HEK293 (cell line): ENCODE data around the gene CALCOCO2.
A peak's percentile ranks its signal among the peaks of the same experiment; 100 is the strongest.

Experiments
- BCL11B ChIP-seq: fragments of 450-650 bp; formaldehyde crosslinking; IDR thresholded peaks from 2 replicates; pipeline ENCODE4 v1.5.1; 2016; ENCODE audit warnings: low read depth, missing biosample characterization, missing genetic modification characterization
- FEZF1 ChIP-seq: fragments of 450-650 bp; formaldehyde crosslinking; IDR thresholded peaks from 2 replicates; pipeline ENCODE4 v1.5.1; 2016; ENCODE audit warnings: missing biosample characterization, missing genetic modification characterization
- GLIS2 ChIP-seq: fragments of 450-650 bp; formaldehyde crosslinking; IDR thresholded peaks from 2 replicates; pipeline ENCODE4 v1.5.1; 2016; ENCODE audit warnings: missing biosample characterization, missing genetic modification characterization
- KLF1 ChIP-seq: fragments of 450-650 bp; formaldehyde crosslinking; IDR thresholded peaks from 2 replicates; pipeline ENCODE4 v1.5.1; 2016; ENCODE audit warnings: missing biosample characterization, missing genetic modification characterization
- KLF16 ChIP-seq: fragments of 450-650 bp; formaldehyde crosslinking; IDR thresholded peaks from 2 replicates; pipeline ENCODE4 v1.5.1; 2017; ENCODE audit warnings: missing biosample characterization, missing genetic modification characterization
- KLF8 ChIP-seq: fragments of 450-650 bp; formaldehyde crosslinking; IDR thresholded peaks from 2 replicates; pipeline ENCODE4 v1.5.1; 2016; ENCODE audit warnings: missing biosample characterization, missing genetic modification characterization
- KLF9 ChIP-seq: fragments of 450-650 bp; formaldehyde crosslinking; IDR thresholded peaks from 2 replicates; pipeline ENCODE4 v1.5.1; 2016; ENCODE audit warnings: missing biosample characterization, missing genetic modification characterization, low read depth
- SP2 ChIP-seq: fragments of 450-650 bp; formaldehyde crosslinking; IDR thresholded peaks from 2 replicates; pipeline ENCODE4 v1.5.1; 2016; ENCODE audit warnings: missing biosample characterization, missing genetic modification characterization
- SP3 ChIP-seq: fragments of 450-650 bp; formaldehyde crosslinking; IDR thresholded peaks from 2 replicates; pipeline ENCODE4 v1.5.1; 2016; ENCODE audit warnings: missing biosample characterization, missing genetic modification characterization
- WT1 ChIP-seq: fragments of 450-650 bp; formaldehyde crosslinking; IDR thresholded peaks from 2 replicates; pipeline ENCODE4 v1.5.1; 2016; ENCODE audit warnings: missing biosample characterization, missing genetic modification characterization
- ZBTB11 ChIP-seq: fragments of 450-650 bp; formaldehyde crosslinking; conservative IDR thresholded peaks from 2 replicates; pipeline ENCODE4 v1.5.1; 2016; ENCODE audit warnings: low read depth, missing biosample characterization, missing genetic modification characterization
- ZBTB8A ChIP-seq: fragments of 450-650 bp; formaldehyde crosslinking; IDR thresholded peaks from 2 replicates; pipeline ENCODE4 v1.5.1; 2016; ENCODE audit warnings: missing biosample characterization, missing genetic modification characterization
- ZEB2 ChIP-seq: fragments of 450-650 bp; formaldehyde crosslinking; IDR thresholded peaks from 2 replicates; pipeline ENCODE4 v1.5.1; 2016; ENCODE audit warnings: missing biosample characterization, missing genetic modification characterization
- ZFHX2 ChIP-seq: fragments of 450-650 bp; formaldehyde crosslinking; conservative IDR thresholded peaks from 2 replicates; pipeline ENCODE4 v1.5.1; 2016; ENCODE audit warnings: missing biosample characterization, missing genetic modification characterization
- ZNF132 ChIP-seq: fragments of 450-650 bp; formaldehyde crosslinking; IDR thresholded peaks from 2 replicates; pipeline ENCODE4 v1.5.1; 2017; ENCODE audit warnings: missing biosample characterization, missing genetic modification characterization, borderline replicate concordance
- ZNF214 ChIP-seq: fragments of 450-650 bp; formaldehyde crosslinking; IDR thresholded peaks from 2 replicates; pipeline ENCODE4 v1.5.1; 2017; ENCODE audit warnings: missing biosample characterization, mild to moderate bottlenecking, missing genetic modification characterization, borderline replicate concordance
- ZNF26 ChIP-seq: fragments of 450-650 bp; formaldehyde crosslinking; IDR thresholded peaks from 2 replicates; pipeline ENCODE4 v1.5.1; 2016; ENCODE audit warnings: missing biosample characterization, missing genetic modification characterization
- ZNF341 ChIP-seq: fragments of 450-650 bp; formaldehyde crosslinking; IDR thresholded peaks from 2 replicates; pipeline ENCODE4; 2016; ENCODE audit warnings: low read depth, missing biosample characterization, missing genetic modification characterization
- ZNF398 ChIP-seq: fragments of 450-650 bp; formaldehyde crosslinking; IDR thresholded peaks from 2 replicates; pipeline ENCODE4 v1.5.1; 2017; ENCODE audit warnings: missing biosample characterization, missing genetic modification characterization
- ZNF521 ChIP-seq: fragments of 450-650 bp; formaldehyde crosslinking; IDR thresholded peaks from 2 replicates; pipeline ENCODE4 v1.5.1; 2017; ENCODE audit warnings: missing biosample characterization, mild to moderate bottlenecking, missing genetic modification characterization
- ZNF530 ChIP-seq: fragments of 450-650 bp; formaldehyde crosslinking; IDR thresholded peaks from 2 replicates; pipeline ENCODE4 v1.5.1; 2016; ENCODE audit warnings: low read depth, missing biosample characterization, missing genetic modification characterization
- ZNF76 ChIP-seq: fragments of 450-650 bp; formaldehyde crosslinking; IDR thresholded peaks from 2 replicates; pipeline ENCODE4; 2016; ENCODE audit warnings: low read depth, missing biosample characterization, missing genetic modification characterization, borderline replicate concordance
- ZNF768 ChIP-seq: fragments of 450-650 bp; formaldehyde crosslinking; IDR thresholded peaks from 2 replicates; pipeline ENCODE4 v1.5.1; 2018; ENCODE audit warnings: missing biosample characterization, mild to moderate bottlenecking, missing genetic modification characterization

The CALCOCO2 gene

GRCh38 chr17:48908853-48909394 lies 78.1 kb downstream of the CALCOCO2 start (continued):
- TF ChIP-seq KLF1 (tag by site-specific recombination) (peak; percentile 73), ZNF26 (no peak), ZNF341 (tag by site-specific recombination) (peak; percentile 80), ZNF521 (tag by site-specific recombination) (no peak), SP2 (tag by site-specific recombination) (peak; percentile 89), ZNF76 (tag by site-specific recombination) (peak; percentile 71; the same call in 1 of the 2 replicates), ZBTB11 (tag by site-specific recombination) (peak; percentile 41; the same call in 1 of the 2 replicates), SP3 (tag by site-specific recombination) (peak; percentile 96), ZNF768 (tag by site-specific recombination) (no peak), ZNF530 (no peak), ZNF214 (tag by site-specific recombination) (no peak), ZBTB8A (tag by site-specific recombination) (0 out of 2 replicates have a peak, but pooled peaks have one; percentile 9), BCL11B (tag by site-specific recombination) (no peak), ZFHX2 (tag by site-specific recombination) (peak; percentile 86), KLF16 (tag by site-specific recombination) (peak; percentile 64), FEZF1 (tag by site-specific recombination) (no peak), KLF9 (tag by site-specific recombination) (peak; percentile 86), WT1 (tag by site-specific recombination) (0 out of 2 replicates have a peak, but pooled peaks have one; percentile 25), GLIS2 (tag by site-specific recombination) (peak; percentile 79), ZNF398 (tag by site-specific recombination) (peak; percentile 83), ZEB2 (tag by site-specific recombination) (peak; percentile 29; the same call in 1 of the 2 replicates), ZNF132 (no peak), KLF8 (tag by site-specific recombination) (peak; percentile 53; the same call in 1 of the 2 replicates)
